Hematopoietic multipotent progenitor cell treated with erythropoietin and hydrocortisone succinate and interleukin-3 and kit ligand, for 17 days (in vitro differentiated cells): ENCODE results near the gene ETV4.

Source experiments
- DNase-seq: peaks from one replicate; pipeline ENCODE4 v3.0.0-alpha.2; 2015; ENCODE audit warnings: low spot score

Gene ETV4

GRCh38 chr17:43543771-43544575 is 2.2 kb downstream of the ETV4 start:
- no peak for DNase-seq

DNA sequence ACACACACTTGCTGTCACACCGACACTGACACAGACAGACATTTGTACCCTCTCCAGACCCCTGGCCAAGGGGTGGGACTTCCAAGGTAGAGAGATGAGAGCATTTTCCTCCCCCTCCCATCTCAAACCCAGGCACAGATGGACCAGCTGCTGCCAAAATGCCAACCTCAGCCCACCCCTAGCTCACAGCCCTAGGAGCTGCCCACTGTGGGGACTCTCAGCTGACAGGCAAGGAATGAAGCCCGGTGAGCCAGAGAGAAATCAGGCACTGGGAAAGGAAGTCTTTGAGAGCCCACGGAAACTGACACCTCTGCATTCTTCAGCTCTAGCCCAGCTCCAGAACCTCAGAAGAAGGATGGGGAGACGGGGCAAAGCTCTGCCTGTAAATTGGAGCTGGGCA is 2.8 kb downstream of the ETV4 start:
- DNase-seq: no peak

GRCh38 chr17:43542859-43543258 is 3.3 kb downstream of the ETV4 start:
- DNase-seq: no peak

DNA sequence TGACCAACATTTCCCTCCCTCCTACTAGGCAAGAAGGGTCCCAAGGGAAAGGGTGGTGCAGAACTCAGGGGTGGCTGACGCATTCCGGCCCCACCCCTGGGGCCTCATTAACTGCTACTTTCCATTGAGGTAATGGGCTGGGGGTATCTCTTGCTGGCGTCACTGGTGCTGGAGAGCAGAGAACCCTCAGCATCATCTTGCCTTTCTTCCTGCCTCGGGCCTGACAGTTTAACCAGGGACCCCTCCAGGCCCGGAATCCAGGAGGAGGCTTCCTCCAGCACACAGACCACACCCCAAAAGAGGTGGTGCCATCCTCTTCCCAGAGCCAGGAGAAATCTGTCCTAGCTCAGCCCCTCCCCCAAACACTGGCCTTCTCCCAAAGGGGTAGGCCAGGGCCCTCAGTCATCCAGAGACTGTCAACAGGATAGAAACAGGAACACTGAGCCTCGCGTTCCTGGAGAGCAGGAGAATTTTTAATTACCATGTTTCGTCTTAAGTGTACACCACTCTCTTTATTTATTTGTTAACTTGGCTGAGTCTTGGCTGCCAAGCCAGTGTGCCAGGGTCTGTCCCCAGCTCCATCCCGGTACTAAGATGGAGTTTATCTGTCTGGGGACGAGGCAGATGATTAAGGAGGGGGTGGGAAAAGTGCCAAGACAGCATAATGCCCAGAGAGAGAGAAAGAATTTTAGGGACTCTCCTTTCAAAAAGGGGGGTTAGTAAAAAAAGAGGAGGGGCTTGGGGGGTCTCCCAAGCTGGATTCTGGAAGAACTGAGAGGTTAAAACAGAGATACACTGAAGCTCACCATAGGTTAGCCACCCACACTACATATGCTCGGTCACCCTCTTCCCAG is 5.1 kb downstream of the ETV4 start:
- no peak for DNase-seq

GRCh38 chr17:43536236-43536992 is 9.7 kb downstream of the ETV4 start:
- no peak for DNase-seq

DNA sequence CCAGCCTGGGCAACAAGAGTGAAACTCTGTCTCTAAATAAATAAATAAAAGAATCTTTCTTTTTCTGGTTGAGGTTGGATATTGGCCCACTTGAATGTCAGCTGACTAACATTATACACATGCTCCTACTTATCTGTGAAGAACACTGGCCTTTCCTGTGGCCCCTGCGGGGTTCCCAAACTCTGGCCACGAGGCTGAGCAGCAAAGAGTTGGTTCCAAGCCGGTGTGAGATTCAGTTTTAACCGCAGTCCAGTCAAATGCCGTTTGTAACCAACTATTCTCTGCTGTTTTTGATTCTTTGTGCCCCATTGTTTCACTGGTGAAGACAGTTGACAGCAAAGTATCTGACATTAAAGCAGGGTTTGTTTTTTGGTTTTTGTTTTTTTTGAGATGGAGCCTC is 11.2 kb downstream of the ETV4 start:
- no peak for DNase-seq

GRCh38 chr17:43533699-43534098 is 12.4 kb downstream of the ETV4 start:
- DNase-seq: no peak

DNA sequence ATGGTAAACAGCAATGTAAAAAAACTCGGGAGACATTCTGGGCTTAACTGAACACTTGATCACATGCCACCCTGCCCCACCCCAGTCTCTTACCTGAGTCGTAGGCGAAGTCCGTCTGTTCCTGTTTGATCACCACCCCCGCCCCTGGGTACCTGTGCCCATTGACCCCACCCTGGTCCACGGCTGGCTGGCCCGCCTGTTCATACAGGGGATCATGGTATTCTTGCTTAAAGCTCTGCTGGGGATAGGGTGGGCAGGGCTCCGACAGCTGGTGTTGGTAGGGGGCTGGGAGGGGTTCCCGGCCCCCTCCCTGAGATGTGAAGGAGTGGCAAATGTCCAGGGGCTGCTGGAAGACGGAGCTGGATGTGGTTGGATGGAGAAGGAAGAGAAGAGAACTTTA is 13.6 kb downstream of the ETV4 start:
- no peak for DNase-seq

- no peak for DNase-seq
These were observed 14.2 kb downstream of the ETV4 start for GRCh38 chr17:43531955-43532354.

- DNase-seq: no peak
These were observed 15.1 kb downstream of the ETV4 start for GRCh38 chr17:43531082-43531378.

DNA sequence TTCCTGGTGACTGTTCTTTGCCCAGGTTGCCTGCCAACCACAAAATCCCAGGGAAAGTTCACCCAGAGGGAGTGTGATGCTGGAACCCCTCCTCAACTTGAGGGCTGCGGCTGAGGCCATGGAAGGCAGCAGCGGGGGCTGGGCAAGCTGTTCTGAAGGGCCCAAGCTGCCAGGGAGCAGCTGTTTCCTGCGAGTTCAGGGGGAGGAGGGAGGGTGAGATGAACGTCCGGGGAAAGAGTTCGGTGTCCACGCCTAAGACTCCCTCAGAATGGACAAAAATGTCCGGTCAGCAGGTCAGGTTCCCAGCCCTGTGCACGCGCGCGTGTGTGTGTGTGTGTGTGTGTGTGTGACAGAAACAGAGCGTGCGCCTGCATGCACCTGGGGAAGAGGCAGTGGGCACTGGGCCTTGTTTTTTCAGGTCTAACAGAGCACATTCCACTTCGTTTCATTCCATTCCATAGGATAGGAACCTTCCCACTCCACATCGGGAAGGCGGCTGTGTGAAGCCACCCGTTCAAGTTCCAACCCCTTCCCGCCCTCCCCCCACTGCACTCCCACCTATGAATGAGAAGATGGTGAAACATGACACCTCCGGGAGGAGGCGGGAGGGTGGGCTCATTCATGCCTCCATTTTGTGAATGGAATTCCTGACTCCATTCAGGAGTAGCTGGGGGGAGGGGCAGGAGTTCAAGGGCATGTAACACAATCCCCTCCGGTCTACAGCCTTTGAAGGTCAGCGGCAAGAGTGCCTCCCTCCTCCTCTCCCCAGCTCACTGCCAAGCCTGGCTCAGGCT is 15.7 kb downstream of the ETV4 start:
- no peak for DNase-seq

DNA sequence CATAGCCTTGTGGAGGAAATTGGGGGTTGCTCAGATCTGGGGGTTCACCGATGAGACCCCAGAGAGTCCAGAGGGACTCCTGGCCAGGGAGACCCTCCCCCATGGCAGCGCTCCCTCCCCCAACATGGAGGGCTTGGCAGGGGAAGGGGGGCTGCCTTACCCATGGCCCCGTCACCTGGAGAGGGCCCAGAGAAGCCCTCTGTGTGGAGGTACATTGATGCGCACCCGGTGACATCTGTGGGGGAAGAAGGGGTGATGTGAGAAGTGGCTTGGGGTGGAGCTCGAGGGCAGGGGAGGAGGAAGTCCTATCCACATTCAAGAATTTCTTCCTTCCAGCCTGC is 16.2 kb downstream of the ETV4 start:
- DNase-seq: no peak

- no peak for DNase-seq
These were observed 16.9 kb downstream of the ETV4 start for GRCh38 chr17:43528988-43529814.

GRCh38 chr17:43528319-43528987 is 17.7 kb downstream of the ETV4 start:
- no peak for DNase-seq

DNA sequence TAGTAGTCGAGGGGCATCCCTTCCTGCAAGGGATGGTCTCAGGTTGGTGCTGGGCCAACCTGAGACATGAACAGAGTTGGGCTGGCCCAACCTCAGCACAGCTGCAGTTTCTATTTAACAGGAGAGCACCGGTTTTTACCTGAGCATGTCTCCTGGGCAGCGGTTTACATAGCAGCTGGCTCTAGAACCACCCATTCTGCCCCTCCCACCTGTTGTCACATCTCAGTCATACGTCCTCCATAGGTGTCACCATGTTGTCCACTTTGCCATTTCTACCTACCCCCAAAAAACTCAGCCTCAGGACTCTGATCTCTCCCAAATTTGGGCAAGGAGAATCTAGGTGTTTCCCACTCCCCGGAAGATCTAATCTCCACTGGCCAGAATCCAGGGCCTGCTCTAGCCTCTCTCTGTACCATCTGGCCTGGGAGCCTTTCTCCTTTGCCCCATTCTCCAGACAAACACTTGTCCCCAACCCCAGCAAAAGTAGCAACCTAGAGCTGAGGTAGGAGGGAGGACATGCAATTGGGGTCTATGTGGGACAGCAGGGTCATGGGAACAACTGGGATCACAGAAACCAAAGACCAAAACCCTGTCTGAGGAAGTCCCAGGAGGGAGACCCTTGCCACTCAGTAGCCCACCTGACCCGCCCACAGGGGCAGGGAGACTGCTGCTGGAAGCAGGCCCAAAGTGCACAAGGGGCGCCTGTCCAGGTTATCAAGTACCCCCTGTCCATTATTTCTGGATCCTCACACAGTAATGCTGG is 19.1 kb downstream of the ETV4 start:
- no peak for DNase-seq

DNA sequence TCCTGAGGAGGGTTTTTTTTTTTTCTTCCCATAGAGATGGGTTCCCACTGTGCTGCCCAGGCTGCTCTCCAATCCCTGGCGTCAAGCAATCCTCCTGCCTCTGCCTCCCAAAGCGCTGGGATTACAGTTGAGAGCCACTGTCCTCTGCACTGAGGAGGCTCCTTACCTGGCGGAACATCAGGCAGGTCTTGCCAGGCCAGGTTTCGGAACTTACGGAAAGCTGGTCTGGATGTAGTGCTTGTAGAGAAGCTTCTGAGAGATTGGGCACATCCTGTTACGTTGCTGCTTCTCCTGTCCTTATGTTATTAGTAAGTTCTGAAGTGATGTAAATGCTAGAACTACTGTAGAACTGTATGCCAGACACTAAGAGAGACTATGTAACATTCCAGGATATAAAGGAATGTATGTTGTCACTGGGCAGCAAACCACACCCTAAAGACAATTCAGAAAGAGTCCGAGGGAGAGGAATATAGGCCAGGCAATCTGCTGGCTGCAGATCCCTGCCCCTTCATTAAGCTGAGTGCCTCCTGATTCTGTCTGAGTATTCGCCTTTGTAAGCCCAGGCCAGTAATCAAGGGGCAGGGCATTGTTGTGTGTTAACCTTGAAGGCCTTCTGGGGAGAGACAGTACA is 21.1 kb downstream of the ETV4 start:
- no peak for DNase-seq

DNA sequence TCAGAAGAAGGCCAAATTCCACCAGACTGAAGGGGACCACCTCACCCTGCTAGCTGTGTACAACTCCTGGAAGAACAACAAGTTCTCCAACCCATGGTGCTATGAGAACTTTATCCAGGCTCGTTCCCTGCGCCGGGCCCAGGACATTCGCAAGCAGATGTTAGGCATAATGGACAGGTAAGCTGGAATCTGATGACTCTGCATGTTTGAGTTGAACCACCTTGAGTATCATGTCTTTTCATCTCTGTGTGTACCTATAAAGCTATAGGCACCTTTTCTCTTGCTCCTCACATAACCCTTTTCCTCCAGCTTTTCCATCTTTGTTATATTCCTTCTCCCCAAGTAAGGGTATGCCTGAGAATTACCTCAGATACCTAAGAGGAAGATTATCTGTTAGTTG is 24.8 kb downstream of the ETV4 start:
- no peak for DNase-seq

DNA sequence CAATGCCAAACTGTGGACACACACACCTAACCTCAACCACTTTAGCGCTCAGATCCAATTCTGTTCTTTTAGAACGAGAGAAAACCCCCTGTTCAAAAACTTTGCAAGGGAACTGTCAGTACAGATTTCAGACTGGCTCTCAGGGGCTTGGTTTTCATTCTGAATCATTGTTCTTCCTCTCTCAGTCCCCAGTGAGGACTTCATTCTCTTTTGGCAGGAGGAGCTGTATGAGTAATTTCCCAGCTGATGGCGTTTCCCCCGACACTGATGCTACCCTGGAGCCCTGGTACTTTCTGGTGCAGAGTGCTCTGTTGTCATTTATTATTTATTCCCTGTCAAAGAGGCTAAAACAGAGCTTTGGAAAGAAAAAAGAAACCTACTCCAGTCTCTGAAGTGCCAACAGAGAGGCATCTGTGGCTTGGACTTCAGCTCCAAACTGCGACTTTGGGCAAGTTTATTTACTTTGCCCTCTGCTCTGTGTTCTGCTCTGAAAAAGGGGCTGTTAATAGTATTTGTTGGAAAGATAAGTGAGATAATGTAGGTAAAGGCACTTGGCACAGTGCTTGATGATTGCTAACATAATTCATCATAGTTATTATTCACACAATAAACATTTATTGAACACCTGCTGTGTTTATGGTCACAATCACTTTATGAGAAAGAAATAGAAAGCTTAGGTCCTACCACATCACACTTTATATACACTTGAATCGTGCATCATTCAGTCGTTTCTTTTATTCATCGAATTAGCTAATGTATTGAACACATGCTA is 28.3 kb downstream of the ETV4 start:
- DNase-seq: no peak

GRCh38 chr17:43517161-43517560 is 29.0 kb downstream of the ETV4 start:
- no peak for DNase-seq
